Measurements from ENCODE around the gene NCKAP1.
"Not testable (repeated sequence)": the region's sequence is repeated elsewhere in the genome, so short reads cannot be mapped to it uniquely, and the experiment has no call there.

The NCKAP1 gene

DNA sequence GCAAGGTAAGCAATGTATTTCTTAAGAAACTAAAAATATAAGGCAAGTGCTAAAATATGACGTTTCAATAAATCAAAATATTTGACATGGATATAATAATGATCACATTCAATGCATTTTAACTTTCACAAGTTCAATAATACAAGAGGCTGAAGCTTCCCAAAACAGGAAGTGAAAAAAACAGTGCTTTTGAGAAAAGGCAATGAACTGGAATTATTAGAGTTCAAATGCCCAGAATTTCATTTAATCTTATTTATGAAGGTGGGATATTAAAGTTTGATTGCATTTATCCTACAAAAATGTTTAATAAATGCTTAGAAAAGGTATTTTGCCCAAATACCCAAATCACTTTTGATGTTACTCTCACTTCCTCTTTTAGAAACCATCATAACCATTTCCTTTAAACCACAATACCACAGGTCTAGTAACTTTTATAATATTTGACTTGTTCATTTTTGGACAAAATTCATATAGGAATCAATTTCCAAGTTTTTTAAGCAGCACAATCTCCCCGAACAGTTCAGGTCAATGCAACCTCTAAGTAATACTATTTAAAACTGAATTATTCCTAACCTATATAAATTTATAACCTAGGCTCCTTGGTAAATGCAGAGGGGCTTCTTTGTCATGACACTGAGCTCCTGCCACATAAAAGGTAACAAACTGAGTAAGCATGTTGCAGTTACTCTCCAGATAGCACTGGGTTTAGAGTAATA, 2.1 kb downstream of the NCKAP1 start:
- no peak for DNase-seq (ENCODE audit: low read depth)

- no peak for DNase-seq (ENCODE audit: low read depth)
These were observed 2.8 kb downstream of the NCKAP1 start for GRCh38 chr2:183035298-183035953.

- DNase-seq (ENCODE audit: low read depth): no peak
These were observed 3.5 kb downstream of the NCKAP1 start for GRCh38 chr2:183034806-183035205.

DNA sequence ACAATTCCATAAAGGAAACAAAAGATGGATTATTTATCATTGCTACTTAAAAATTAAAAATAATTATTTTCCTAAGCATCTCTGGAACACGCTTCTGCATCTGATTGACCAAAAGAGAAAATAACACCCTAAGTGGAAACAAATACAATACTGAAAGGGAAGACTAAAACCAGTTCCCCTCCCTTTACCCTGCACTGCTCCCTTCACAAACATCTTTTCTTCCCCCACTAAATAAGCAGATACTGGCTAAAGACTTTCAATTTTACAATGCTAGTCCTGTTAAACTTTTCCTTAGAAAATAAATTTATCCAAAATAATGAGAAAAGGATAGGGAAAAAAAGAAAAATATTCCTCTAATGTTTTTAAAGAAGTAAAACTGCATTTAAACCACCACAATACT, 4.3 kb downstream of the NCKAP1 start:
- no peak for DNase-seq (ENCODE audit: low read depth)

GRCh38 chr2:183031911-183032794, 6.1 kb downstream of the NCKAP1 start:
- DNase-seq (ENCODE audit: low read depth): no peak

DNA sequence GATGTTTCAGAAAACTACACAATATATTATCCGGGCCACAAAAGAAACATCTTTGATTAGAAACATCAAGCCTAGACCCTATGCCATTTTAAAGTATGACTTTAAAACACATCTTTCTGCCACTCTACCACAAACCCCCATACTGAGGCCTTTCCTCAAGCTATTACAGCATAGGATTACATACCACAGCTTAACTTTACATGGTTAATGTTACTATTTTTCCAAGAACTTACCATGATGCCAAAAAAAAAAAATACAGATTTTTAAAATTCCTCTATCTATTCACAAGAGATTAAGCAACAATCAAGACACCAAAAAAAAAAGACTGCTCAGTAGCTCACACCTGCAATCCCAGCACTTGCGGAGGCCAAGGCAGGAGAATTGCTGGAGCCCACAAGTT, 9.0 kb downstream of the NCKAP1 start:
- DNase-seq (ENCODE audit: low read depth): no peak

DNA sequence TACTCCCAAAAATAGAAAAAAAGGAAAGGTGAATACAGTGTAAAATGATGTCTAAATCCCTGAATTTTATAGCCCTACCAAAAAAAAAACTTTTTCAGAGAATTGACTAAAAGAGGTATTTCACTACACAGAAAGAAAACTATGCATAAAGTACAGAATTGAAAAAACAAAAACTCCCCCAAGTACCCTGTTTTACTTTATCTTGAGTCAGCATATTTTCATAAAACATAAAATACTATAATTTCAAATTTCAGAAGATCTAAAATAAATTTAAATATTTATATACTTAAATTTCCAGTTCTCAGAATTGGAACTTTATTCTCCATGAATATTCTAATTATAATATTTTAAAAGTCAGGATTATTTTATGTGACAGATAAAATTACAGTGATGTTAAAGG, 10.1 kb downstream of the NCKAP1 start:
- no peak for DNase-seq (ENCODE audit: low read depth)

DNA sequence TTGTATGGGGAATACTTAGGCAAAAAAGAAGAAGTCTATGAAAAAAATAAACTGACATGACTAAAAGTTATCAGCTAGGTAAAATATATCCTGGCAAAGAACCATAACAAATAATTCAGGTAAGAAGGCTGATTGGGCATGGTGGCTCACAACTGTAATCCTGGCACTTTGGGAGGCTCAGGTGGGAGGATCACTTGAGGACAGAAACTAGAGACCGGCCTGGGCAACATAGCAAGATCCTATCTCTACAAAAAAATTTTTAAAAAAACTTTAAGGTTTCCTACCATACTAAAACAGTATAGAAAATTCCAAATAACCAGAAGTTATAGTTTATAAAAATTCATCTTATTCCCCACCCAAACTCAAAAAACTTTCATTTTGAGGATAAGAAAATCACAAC, 10.8 kb downstream of the NCKAP1 start:
- DNase-seq (ENCODE audit: low read depth): no peak

DNA sequence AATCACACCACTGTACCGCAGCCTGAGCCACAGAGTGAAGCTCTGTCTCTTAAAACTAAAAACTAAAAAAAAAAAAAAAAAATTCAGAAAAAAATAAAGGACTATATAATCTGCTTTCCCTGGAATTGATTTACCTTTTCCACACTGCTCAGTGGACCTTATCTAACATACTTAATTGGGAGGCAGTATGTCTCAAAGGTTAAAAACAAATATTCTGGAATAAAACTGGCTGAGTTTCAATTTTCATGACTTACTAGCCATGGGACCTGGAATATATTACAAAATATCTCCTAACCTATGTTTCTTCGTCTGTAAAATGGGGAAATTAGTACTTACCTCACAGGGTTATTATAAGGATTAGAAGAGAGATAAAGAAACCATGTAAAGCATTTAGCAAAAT, 11.8 kb downstream of the NCKAP1 start:
- no peak for DNase-seq (ENCODE audit: low read depth)

DNA sequence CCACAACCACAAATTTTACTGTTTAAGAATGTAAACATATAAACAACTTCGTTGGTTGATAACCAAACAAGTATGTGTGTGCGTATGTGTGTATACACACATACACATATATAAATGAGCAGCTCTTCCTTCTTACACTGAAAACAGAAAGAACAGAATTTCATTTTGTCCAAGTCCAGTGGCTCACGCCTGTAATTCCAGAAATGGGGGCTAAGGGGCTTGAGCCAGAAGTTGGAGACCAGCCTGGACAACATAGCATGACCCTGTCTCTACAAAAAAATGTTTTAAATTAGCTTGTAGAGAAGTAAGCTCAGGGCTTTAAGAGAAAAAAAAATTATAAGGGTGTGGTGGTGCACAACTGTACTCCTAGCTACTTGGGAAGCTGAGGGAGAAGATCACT, 12.3 kb downstream of the NCKAP1 start:
- DNase-seq (ENCODE audit: low read depth): no peak

GRCh38 chr2:183024339-183025095, 13.7 kb downstream of the NCKAP1 start:
- DNase-seq (ENCODE audit: low read depth): no peak

- no peak for DNase-seq (ENCODE audit: low read depth)
These were observed 15.5 kb downstream of the NCKAP1 start for GRCh38 chr2:183022711-183023110.

GRCh38 chr2:183021613-183022012, 16.6 kb downstream of the NCKAP1 start:
- DNase-seq (ENCODE audit: low read depth): no peak

GRCh38 chr2:183019718-183020442, 18.4 kb downstream of the NCKAP1 start:
- DNase-seq (ENCODE audit: low read depth): no peak

DNA sequence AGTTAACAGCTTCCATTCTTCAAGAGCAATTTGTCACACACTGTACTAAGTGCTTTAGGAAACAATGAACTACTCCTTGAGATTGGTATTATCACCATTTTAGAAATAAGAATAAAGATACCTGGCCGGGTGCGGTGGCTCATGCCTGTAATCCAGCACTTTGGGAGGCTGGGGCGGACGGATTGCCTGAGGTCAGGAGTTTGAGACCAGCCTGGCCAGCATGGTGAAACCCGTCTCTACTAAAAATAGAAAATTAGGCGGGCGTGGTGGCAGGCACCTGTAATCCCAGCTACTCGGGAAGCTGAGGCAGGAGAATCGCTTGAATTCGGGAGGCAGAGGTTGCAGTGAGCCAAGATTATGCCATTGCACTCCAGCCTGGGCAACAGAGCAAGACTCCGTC, 20.4 kb downstream of the NCKAP1 start:
- not testable (repeated sequence) for DNase-seq (ENCODE audit: low read depth)

- DNase-seq (ENCODE audit: low read depth): no peak
These were observed 24.3 kb downstream of the NCKAP1 start for GRCh38 chr2:183014005-183014404.

GRCh38 chr2:183011743-183012142, 26.5 kb downstream of the NCKAP1 start:
- DNase-seq (ENCODE audit: low read depth): no peak

DNA sequence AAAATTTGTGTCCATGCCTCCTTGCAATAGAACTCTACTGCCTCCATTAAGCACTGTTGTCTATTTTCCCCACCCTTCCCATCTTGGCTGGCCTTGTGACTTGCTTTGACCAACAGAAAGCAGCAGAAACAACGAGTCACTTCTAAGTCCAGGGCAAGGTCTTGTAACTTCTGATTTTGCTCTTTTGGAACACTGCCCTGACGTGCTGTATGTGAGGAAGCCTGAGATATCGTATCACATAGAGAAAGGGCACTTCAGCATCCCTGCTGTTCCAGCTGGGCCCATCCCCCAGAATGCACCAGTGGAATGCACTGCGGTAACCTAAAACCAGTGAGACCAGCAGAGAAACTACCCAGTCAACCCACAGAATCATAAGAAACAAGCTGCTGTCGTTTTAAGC, 28.1 kb downstream of the NCKAP1 start:
- no peak for DNase-seq (ENCODE audit: low read depth)

DNA sequence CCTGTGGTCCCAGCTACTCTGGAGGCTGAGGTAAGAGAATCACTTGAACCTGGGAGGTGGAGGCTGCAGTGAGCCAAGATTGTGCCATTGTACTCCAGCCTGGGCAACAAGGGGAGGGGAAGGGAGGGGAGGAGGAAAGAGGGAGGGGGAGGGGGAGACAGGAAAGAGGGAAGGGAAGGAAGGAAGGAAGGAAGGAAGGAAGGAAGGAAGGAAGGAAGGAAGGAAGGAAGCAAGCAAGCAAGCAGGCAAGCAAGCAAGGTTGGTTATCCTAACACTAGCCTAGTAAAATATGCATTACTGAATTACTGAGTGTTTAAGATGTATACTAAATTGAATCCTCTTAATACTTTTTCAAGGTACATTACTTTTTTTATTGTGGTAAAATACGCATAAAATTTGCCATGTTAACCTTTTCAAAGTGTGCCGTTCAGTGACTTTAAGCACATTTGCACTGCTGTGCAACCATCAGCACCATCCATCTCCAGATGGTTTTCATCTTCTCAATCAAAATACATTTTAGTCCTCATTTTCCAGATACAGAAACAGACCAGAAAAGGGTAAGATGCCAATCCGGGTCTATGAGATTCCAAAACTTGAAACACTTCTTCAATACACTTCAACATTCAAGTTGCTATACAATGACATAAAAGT, 28.9 kb downstream of the NCKAP1 start:
- DNase-seq (ENCODE audit: low read depth): no peak

DNA sequence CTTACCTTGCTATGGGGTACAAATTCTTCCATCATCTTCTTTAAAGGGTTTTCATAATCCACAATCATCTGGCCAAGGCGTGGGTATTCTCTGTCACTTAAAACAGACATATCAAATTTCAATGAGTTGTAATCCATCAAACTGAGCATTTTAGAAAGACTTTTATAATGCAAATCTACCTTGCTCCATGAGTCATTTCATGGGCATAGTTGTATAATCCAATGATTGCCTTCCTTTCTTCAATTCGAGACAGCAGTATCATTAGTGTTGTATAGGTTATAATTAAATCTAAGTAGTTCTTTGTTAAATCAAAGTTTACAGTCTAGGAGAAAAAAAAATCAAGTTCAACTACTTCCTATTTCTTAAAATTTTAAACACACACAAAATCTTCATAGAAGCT, 36.3 kb downstream of the NCKAP1 start:
- DNase-seq (ENCODE audit: low read depth): no peak

- DNase-seq (ENCODE audit: low read depth): no peak
These were observed 37.4 kb downstream of the NCKAP1 start for GRCh38 chr2:183000846-183001245.
